ENCODE data around the gene TMEM63A.

- TF ChIP-seq EZH2 (IDR thresholded peaks at IDR 0.05; ENCODE audit: insufficient read depth, poor library complexity, severe bottlenecking) (no peak), EZH2phosphoT487 (IDR thresholded peaks at IDR 0.05; ENCODE audit: insufficient read depth, low read depth) (no peak)
Measured at GRCh38 chr1:225915538-225915991, 33.4 kb upstream of the TMEM63A start.
